Measurements from ENCODE around the gene RTKN. TPM values are rescaled to one million over a fixed set of nuclear protein-coding genes. Genes with fewer than 3 reads are reported as not detected.
"Not testable (repeated sequence)": the region's sequence is repeated elsewhere in the genome, so short reads cannot be mapped to it uniquely, and the experiment has no call there.

RTKN gene
- total and polyA plus RNA-seq, 3 experiments from 2014 or later, result 1.1 to 1.4 (median 1.2) TPM

DNA sequence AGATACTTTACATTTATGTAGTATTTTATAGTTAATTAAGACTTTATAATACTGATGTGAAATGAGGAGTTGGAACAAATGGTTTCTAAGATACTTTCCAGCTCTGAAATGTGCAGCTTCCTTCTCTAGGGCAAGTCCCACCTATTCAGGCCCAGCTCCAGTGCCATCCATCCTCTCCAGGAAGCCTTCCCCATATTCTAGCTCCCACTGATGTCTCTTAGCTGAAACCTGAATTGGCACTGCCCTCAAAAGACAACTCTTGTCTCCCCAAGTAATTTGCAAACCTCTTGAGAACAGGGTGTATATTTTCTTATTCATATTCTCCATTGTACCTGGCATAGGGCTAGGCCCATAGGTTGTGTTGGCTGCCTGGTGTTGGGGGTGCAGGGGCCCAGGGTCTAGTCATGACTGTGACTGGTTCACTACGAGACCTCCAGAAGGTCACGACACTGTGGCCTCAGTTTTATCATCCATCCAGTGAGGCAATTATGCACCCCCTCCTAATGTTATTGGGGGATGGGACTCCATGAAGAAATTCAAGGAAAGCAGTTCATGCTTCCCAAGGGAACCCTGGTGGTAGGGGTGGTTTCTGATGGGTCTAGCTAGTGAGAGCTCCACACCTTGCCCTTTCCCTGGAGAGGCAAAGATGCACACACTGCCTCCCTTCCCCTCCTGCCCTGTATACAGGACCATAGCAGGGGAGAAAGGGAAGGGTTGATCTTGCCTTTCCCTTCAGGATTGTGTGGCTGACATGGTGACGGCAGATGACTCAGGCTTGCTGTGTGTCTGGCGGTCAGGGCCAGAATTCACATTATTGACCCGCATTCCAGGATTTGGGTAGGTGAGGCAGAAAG lies 17.4 kb downstream of the RTKN start:
- ChIA-PET POLR2A (no interaction called here), CTCF (interaction anchor here (1.3 kb wide), 1 partner anchor 30 kb away, joined by 5 read pairs; the partner anchor contains the start of gene INO80B)
- H3K27me3 ChIP-seq (ENCODE audit: insufficient read depth, low read length, poor library complexity, severe bottlenecking), result no peaks in the 10 kb centered on the region
- DNase-seq, result no peak
- no peaks in the 10 kb centered on the region for H3K36me3 ChIP-seq (ENCODE audit: insufficient read depth, low read length)
- no peak overlapping the region for H3K4me3 ChIP-seq (ENCODE audit: low read length)
- Mint-ChIP-seq H3K36me3 (peaks cover 0 to 28% (median 2%) of the 10 kb centered on the region in 3 donors), H3K9me3 (no peaks in the 10 kb centered on the region), H3K27me3 (peaks cover 0 to 7% of the 10 kb centered on the region in 2 donors), H3K27ac (peak overlapping the region in 2 of 8 donors; percentile 19 to 64), H3K4me1 (peaks cover 13 to 26% (median 19%) of the 10 kb centered on the region in 3 donors), H3K4me3 (peak overlapping the region in 1 of 7 donors; percentile 75)
- H3K4me1 ChIP-seq (ENCODE audit: insufficient read depth, low read length), result peaks cover 16% of the 10 kb centered on the region
- H3K27ac ChIP-seq (ENCODE audit: low read depth, low read length), result no peak overlapping the region
- H3K9me3 ChIP-seq (ENCODE audit: low read length), result no peaks in the 10 kb centered on the region

DNA sequence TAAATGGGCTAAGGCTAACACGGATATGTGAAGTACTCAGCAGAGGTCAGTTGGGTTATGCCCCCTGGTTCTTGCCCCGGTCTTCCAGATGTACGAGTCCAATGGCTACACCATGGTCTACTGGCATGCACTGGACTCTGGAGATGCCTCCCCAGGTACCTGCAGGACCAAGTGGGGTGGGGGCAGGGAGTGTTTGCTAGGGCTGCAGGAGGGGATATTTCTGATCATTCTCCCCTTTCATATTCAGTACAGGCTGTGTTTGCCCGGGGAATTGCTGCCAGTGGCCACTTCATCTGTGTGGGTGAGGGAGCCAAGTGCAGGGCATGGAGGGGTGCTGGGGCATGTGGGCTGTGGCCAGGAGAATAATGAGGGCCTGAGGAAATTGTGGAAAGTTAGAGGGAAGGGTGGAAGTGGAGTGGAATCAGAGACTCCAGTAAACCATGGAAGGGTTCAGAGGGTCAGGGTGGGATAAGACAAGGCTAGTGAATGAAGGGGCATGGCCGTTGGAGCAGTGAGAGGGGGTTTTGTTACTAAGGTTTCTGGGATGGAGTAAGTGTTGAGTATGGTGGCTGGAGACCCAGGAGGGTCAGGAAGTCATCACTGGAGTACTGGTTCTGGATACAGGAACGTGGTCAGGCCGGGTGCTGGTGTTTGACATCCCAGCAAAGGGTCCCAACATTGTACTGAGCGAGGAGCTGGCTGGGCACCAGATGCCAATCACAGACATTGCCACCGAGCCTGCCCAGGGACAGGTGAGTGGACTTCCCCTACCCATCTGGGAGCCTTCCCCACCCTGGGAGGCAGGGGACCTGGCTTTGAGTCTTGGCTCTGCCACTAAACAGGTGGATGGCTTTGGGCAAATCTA lies 18.3 kb downstream of the RTKN start:
- Mint-ChIP-seq H3K9me3 (no peaks in the 10 kb centered on the region), H3K27me3 (peaks cover 0 to 7% of the 10 kb centered on the region in 2 donors), H3K36me3 (peaks cover 0 to 28% (median 2%) of the 10 kb centered on the region in 3 donors), H3K4me1 (peaks cover 13 to 26% (median 19%) of the 10 kb centered on the region in 3 donors), H3K4me3 (peak overlapping the region; percentile 97 to 100 (median 98)), H3K27ac (peak overlapping the region; percentile 38 to 100 (median 86))
- H3K27me3 ChIP-seq (ENCODE audit: insufficient read depth, low read length, poor library complexity, severe bottlenecking), result no peaks in the 10 kb centered on the region
- H3K27ac ChIP-seq (ENCODE audit: low read depth, low read length), result no peak overlapping the region
- DNase-seq, result no peak
- peaks cover 16% of the 10 kb centered on the region for H3K4me1 ChIP-seq (ENCODE audit: insufficient read depth, low read length)
- no peak overlapping the region for H3K4me3 ChIP-seq (ENCODE audit: low read length)
- no peaks in the 10 kb centered on the region for H3K9me3 ChIP-seq (ENCODE audit: low read length)
- ChIA-PET CTCF (interaction anchor here (3.8 kb wide), 1 partner anchor 33 kb away, joined by 20 read pairs; no protein-coding TSS in a partner anchor), POLR2A (no interaction called here)
- H3K36me3 ChIP-seq (ENCODE audit: insufficient read depth, low read length), result no peaks in the 10 kb centered on the region

DNA sequence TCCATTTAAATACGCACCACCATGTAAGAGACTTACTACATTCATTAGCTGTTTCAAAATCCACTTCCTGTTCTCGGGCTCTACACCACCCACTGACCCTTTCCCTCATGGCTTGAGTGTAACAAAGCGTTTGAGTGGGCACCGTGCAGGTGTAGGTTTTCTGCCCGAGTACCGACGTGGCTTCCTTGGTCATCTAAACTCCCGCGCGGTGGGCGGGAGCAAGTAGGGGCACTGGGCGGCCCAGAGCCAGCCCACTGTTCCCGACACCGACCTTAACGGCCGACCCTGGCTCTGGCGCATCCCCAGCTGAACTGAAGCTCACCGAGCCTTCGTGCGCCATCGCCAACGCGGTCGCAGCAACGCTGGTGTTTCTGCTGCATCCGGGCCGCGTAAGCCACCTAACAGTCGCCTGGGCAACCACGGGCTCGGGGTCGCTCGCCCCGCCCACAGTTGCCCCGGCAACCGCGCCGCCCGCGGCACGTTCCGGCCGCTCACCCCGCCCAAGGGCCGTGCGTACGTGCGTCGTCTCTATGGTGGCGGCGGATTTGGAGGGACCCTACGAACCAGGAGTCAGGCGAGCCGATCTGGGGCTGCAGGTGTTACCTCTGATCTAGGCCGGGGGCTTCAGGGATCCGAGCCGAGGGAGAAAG lies 20.4 kb downstream of the RTKN start, which contains the start of the genes C2orf81 and WDR54:
Gene C2orf81 (minus strand): TSS at position 399 of the 650 bp plus-strand sequence. CDS start 59 bp downstream, at position 340.
Gene WDR54 (plus strand): TSS at position 510 of the 650 bp plus-strand sequence. CDS start 424 bp downstream, outside the sequence.
- no peaks in the 10 kb centered on the region for H3K9me3 Mint-ChIP-seq
- H3K4me3 Mint-ChIP-seq, result peak within 1 kb of the TSS; percentile 97 to 100 (median 98)
- peaks cover 0 to 23% (median 2%) of the 10 kb centered on the region in 3 donors for H3K36me3 Mint-ChIP-seq

DNA sequence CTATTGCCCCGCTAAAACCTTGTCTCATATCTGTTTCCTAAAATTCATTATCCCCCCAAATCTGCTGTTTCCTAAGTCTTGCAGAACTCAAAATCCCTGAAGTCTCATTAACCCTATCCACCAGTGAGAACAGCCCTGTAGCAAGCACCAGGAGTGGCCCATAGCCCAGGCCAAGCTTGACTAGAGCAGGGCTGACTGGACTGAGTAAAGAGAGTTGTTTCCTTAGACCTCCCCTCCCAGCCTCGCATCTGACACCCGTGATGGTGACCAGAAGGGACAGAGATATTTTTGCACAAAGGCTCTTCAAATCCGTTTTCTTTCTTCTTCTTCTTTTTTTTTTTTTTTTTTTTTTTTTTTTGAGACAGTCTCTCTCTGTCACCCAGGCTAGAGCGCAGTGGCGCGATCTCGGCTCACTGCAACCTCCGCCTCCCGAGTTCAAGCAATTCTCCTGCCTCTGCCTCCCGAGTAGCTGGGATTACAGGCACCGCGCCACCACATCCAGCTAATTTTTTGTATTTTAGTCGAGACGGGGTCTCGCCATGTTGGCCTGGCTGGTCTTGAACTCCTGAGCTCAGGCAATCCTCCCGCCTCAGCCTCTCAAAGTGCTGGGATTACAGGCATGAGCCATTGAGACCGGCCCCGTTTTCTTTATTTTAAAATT lies 21.2 kb downstream of the RTKN start:
- ChIA-PET POLR2A (interaction anchor here (0.5 to 2.1 kb wide), 5 partner anchors 34 to 242 kb away, joined by 5 to 10 read pairs (median 6); partner anchors contain the start of genes INO80B, MOB1A, MRPL53 and WBP1), CTCF (interaction anchor here (0.7 to 3.8 kb wide), 6 partner anchors 17 to 112 kb away, joined by 3 to 20 read pairs (median 4); partner anchors contain the start of gene INO80B)
- peaks cover 0 to 20% (median 0%) of the 10 kb centered on the region in 3 donors for H3K36me3 Mint-ChIP-seq
- not testable (repeated sequence) for H3K27me3 Mint-ChIP-seq; H3K27me3 ChIP-seq (ENCODE audit: insufficient read depth, low read length, poor library complexity, severe bottlenecking); H3K36me3 ChIP-seq (ENCODE audit: insufficient read depth, low read length); H3K9me3 ChIP-seq (ENCODE audit: low read length); H3K9me3 Mint-ChIP-seq; DNase-seq
- H3K4me3 Mint-ChIP-seq, result peak overlapping the region; percentile 61 to 100 (median 97)
- peak overlapping the region; percentile 96 for H3K4me3 ChIP-seq (ENCODE audit: low read length)
- H3K27ac Mint-ChIP-seq, result peak overlapping the region; percentile 97 to 100 (median 99)
- peaks cover 17% of the 10 kb centered on the region for H3K4me1 ChIP-seq (ENCODE audit: insufficient read depth, low read length)
- H3K4me1 Mint-ChIP-seq, result peaks cover 13 to 33% (median 19%) of the 10 kb centered on the region in 3 donors
- peak overlapping the region; percentile 98 for H3K27ac ChIP-seq (ENCODE audit: low read depth, low read length)

More for the DNA sequence above, 20.4 kb downstream of the RTKN start, which contains the start of the genes C2orf81 and WDR54:
- Histone ChIP-seq H3K4me3 (ENCODE audit: low read length) (peak within 1 kb of the TSS; percentile 96), H3K9me3 (ENCODE audit: low read length) (no peaks in the 10 kb centered on the region), H3K36me3 (ENCODE audit: insufficient read depth, low read length) (no peaks in the 10 kb centered on the region), H3K27me3 (ENCODE audit: insufficient read depth, low read length, poor library complexity, severe bottlenecking) (no peaks in the 10 kb centered on the region), H3K27ac (ENCODE audit: low read depth, low read length) (peak within 1 kb of the TSS; percentile 98), H3K4me1 (ENCODE audit: insufficient read depth, low read length) (peaks cover 16% of the 10 kb centered on the region)
- ChIA-PET CTCF (interaction anchor here (0.7 to 3.8 kb wide), 7 partner anchors 17 to 111 kb away, joined by 3 to 20 read pairs (median 3); partner anchors contain the start of gene INO80B), POLR2A (interaction anchor here (0.5 to 2.1 kb wide), 6 partner anchors 33 to 243 kb away, joined by 5 to 10 read pairs (median 6); partner anchors contain the start of genes INO80B, MOB1A, MRPL53 and WBP1)
- Mint-ChIP-seq H3K27me3 (peaks cover 0 to 7% of the 10 kb centered on the region in 2 donors), H3K27ac (peak within 1 kb of the TSS; percentile 97 to 100 (median 100)), H3K4me1 (peaks cover 13 to 26% (median 19%) of the 10 kb centered on the region in 3 donors)
- DNase-seq, result peak; percentile 88 to 97 (median 96)

DNA sequence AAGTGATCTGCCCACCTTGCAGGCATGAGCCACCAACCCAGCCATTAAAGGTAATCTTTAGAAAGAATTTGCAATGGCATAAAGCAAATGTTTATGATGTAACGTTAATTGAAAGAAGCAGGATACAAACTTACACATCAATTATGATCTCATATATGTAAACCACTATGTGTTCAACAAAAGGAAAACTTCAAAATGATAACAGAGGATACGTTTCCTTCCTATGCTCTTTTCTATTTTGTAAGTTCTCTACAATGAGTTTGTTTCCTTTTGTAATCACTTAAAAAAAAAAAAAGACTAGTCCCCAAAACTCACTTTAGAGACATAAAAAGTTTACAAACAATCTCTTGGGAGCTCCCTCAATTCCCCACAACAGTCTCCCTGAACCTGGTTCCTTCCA lies 21.7 kb downstream of the RTKN start:
- Mint-ChIP-seq H3K4me3 (peak overlapping the region; percentile 20 to 72 (median 43)), H3K4me1 (peaks cover 13 to 39% (median 19%) of the 10 kb centered on the region in 3 donors), H3K9me3 (no peaks in the 10 kb centered on the region), H3K36me3 (peaks cover 0 to 14% (median 0%) of the 10 kb centered on the region in 3 donors), H3K27ac (peak overlapping the region; percentile 61 to 88 (median 83)), H3K27me3 (peaks cover 0 to 10% of the 10 kb centered on the region in 2 donors)
- Histone ChIP-seq H3K4me3 (ENCODE audit: low read length) (no peak overlapping the region), H3K9me3 (ENCODE audit: low read length) (no peaks in the 10 kb centered on the region), H3K27ac (ENCODE audit: low read depth, low read length) (no peak overlapping the region), H3K4me1 (ENCODE audit: insufficient read depth, low read length) (peaks cover 23% of the 10 kb centered on the region), H3K27me3 (ENCODE audit: insufficient read depth, low read length, poor library complexity, severe bottlenecking) (peaks cover 5% of the 10 kb centered on the region), H3K36me3 (ENCODE audit: insufficient read depth, low read length) (no peaks in the 10 kb centered on the region)
- POLR2A ChIA-PET, result no interaction called here
- peak in 1 of 5 donors; percentile 38 for DNase-seq
- CTCF ChIA-PET, result interaction anchor here (1.5 to 3.8 kb wide), 2 partner anchors 19 to 29 kb away, joined by 3 to 20 read pairs; no protein-coding TSS in a partner anchor

DNA sequence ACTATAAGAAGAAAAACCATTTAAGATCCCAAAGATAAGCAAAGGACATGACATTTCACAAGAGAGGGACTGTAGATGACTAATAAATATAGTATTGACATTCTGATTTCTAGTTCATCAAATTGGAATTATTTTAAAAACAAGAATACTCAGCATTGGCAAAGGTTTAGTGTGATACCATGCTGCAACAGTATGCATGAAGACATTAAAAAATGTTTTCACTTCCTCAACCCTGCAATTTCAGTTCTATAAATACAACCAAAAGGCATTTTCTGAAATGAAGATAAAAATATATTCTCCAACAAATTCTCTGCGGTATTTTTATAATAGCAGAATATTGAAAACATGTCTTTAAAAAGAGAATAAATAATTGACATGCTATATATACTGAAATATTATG lies 22.4 kb downstream of the RTKN start:
- Mint-ChIP-seq H3K36me3 (peaks cover 0 to 9% (median 0%) of the 10 kb centered on the region in 3 donors), H3K27ac (peak overlapping the region in 2 of 8 donors; percentile 82 to 88), H3K27me3 (peaks cover 0 to 10% of the 10 kb centered on the region in 2 donors), H3K4me1 (peaks cover 13 to 39% (median 19%) of the 10 kb centered on the region in 3 donors), H3K4me3 (no peak overlapping the region), H3K9me3 (no peaks in the 10 kb centered on the region)
- H3K4me3 ChIP-seq (ENCODE audit: low read length), result no peak overlapping the region
- H3K36me3 ChIP-seq (ENCODE audit: insufficient read depth, low read length), result no peaks in the 10 kb centered on the region
- no peaks in the 10 kb centered on the region for H3K9me3 ChIP-seq (ENCODE audit: low read length)
- peaks cover 6% of the 10 kb centered on the region for H3K27me3 ChIP-seq (ENCODE audit: insufficient read depth, low read length, poor library complexity, severe bottlenecking)
- no peak for DNase-seq
- CTCF ChIA-PET, result interaction anchor here (1.2 to 1.5 kb wide), 2 partner anchors 18 to 28 kb away, joined by 3 read pairs; no protein-coding TSS in a partner anchor
- no peak overlapping the region for H3K27ac ChIP-seq (ENCODE audit: low read depth, low read length)
- H3K4me1 ChIP-seq (ENCODE audit: insufficient read depth, low read length), result peaks cover 23% of the 10 kb centered on the region
- POLR2A ChIA-PET, result interaction anchor here (1.0 kb wide), 1 partner anchor 39 kb away, joined by 3 read pairs; the partner anchor contains the start of gene WBP1

Data from CD8-positive, alpha-beta memory T cell (primary cell).